ENCODE results near the gene ANGEL1. TPM values are rescaled to one million over a fixed set of nuclear protein-coding genes. Genes with fewer than 3 reads are reported as not detected.

The ANGEL1 gene
- polyA plus RNA-seq, 12 donors: 12.7 to 31.7 (median 20.3) TPM; not detected in 1

GRCh38 chr14:76827696-76828296 is 15.1 kb upstream of the ANGEL1 start:
- DNase-seq: no peak

- no peak for DNase-seq
Observed at GRCh38 chr14:76826122-76826521, 13.4 kb upstream of the ANGEL1 start, which contains the start of gene LRRC74A. TSS of gene LRRC74A (plus strand) at chr14:76826408. CDS start at chr14:76826698, 290 bp downstream.

GRCh38 chr14:76820700-76821099 is 8.0 kb upstream of the ANGEL1 start:
- DNase-seq: no peak

GRCh38 chr14:76814726-76815645 is 2.3 kb upstream of the ANGEL1 start:
- peak; percentile 87 for DNase-seq

GRCh38 chr14:76812093-76812421 is 625 bp downstream of the ANGEL1 start:
- DNase-seq: no peak

- no peak for DNase-seq
Observed at GRCh38 chr14:76811561-76811960, 1.1 kb downstream of the ANGEL1 start.

GRCh38 chr14:76810953-76811400 is 1.7 kb downstream of the ANGEL1 start:
- no peak for DNase-seq

- DNase-seq: no peak
Observed at GRCh38 chr14:76810525-76810924, 2.2 kb downstream of the ANGEL1 start.

- no peak for DNase-seq
Observed at GRCh38 chr14:76808990-76809389, 3.7 kb downstream of the ANGEL1 start.

- DNase-seq: no peak
Observed at GRCh38 chr14:76808011-76808410, 4.7 kb downstream of the ANGEL1 start.

- no peak for DNase-seq
Observed at GRCh38 chr14:76806446-76806845, 6.2 kb downstream of the ANGEL1 start.

- DNase-seq: no peak
Observed at GRCh38 chr14:76793956-76794355, 18.7 kb downstream of the ANGEL1 start.

- no peak for DNase-seq
Observed at GRCh38 chr14:76793324-76793723, 19.4 kb downstream of the ANGEL1 start.

GRCh38 chr14:76792422-76792821 is 20.3 kb downstream of the ANGEL1 start:
- no peak for DNase-seq

- DNase-seq: no peak
Observed at GRCh38 chr14:76786601-76787000, 26.1 kb downstream of the ANGEL1 start.

- peak; percentile 76 for DNase-seq
Observed at GRCh38 chr14:76784881-76785280, 27.8 kb downstream of the ANGEL1 start.

- no peak for DNase-seq
Observed at GRCh38 chr14:76784266-76784874, 28.3 kb downstream of the ANGEL1 start.

GRCh38 chr14:76782885-76783566 is 29.7 kb downstream of the ANGEL1 start:
- no peak for DNase-seq

- DNase-seq: no peak
Observed at GRCh38 chr14:76782115-76782884, 30.4 kb downstream of the ANGEL1 start.

- DNase-seq: no peak
Observed at GRCh38 chr14:76781648-76782051, 31.0 kb downstream of the ANGEL1 start.

All from muscle of arm (tissue), 12 donors.